Measurements from ENCODE around the gene LRFN5. TPM values are rescaled to one million over a fixed set of nuclear protein-coding genes. Genes with fewer than 3 reads are reported as not detected.
A peak's percentile ranks its signal among the peaks of the same experiment; 100 is the strongest.

The LRFN5 gene
- total and polyA plus RNA-seq, 2 experiments from 2014 or later = 0.54 TPM

DNA sequence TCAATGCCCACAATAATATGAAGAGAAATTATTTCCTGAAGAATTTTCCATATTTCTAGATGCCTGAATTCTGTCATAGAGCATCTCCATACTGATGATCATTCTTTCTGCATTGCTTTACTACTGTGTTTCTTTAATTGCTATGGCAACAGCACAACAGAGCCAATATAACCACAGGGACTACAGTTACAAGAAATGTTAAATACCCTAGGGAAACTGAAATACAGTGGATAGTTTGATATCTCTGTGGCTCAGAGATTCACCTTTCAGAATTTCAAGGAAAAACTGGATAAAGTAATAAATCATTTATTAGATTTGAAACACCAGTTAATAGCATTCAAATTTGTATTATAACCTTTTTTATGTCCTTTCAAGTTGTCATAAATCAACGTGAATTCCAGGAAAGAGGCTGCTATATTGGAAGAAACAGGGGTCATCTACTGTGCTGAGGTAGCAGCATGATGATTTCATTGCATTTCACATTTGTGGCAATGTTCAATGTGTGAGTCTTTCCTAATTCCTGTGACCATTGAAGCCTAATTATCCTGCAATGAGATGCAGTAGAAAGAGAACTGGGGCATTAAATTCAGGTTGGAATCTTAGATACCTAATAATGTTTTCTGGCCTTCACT is 267.1 kb downstream of the LRFN5 start:
- no peak for TF ChIP-seq EZH2phosphoT487 (IDR thresholded peaks at IDR 0.05; ENCODE audit: insufficient read depth, low read depth)
- TF ChIP-seq EZH2 (IDR thresholded peaks at IDR 0.05; ENCODE audit: insufficient read depth, poor library complexity, severe bottlenecking) = no peak
- Histone ChIP-seq H3K9me3 (ENCODE audit: low read depth) (no peaks in the 10 kb centered on the region), H3K4me2 (ENCODE audit: unreplicated experiment) (peak overlapping the region; percentile 86), H3K9ac (peak overlapping the region; percentile 79), H3K79me2 (ENCODE audit: insufficient read depth) (no peaks in the 10 kb centered on the region), H3F3A (ENCODE audit: insufficient read depth) (peaks cover 27% of the 10 kb centered on the region), H3K27me3 (replicated peaks; ENCODE audit: insufficient read depth) (no peaks in the 10 kb centered on the region), H2AFZ (peak overlapping the region; percentile 51), H3K9me2 (ENCODE audit: insufficient read depth) (no peaks in the 10 kb centered on the region), H4K20me1 (ENCODE audit: insufficient read depth) (no peaks in the 10 kb centered on the region), H3K27ac (peak overlapping the region; percentile 89), H3K36me3 (ENCODE audit: low read depth) (no peaks in the 10 kb centered on the region), H3K4me3 (peak overlapping the region; percentile 62), H3K4me1 (ENCODE audit: insufficient read depth) (peaks cover 40% of the 10 kb centered on the region)
- in situ Hi-C loops (cut with MboI) = no loop called here
- peak; percentile 84 for DNase-seq
- WGBS, 2 experiments (ENCODE audit: low coverage in 1 of 2, low lambda C conversion rate in 2 of 2, missing lambda C conversion rate in 2 of 2) = 8 to 10% methylated on average over 1 of the region's 1 CpG

DNA sequence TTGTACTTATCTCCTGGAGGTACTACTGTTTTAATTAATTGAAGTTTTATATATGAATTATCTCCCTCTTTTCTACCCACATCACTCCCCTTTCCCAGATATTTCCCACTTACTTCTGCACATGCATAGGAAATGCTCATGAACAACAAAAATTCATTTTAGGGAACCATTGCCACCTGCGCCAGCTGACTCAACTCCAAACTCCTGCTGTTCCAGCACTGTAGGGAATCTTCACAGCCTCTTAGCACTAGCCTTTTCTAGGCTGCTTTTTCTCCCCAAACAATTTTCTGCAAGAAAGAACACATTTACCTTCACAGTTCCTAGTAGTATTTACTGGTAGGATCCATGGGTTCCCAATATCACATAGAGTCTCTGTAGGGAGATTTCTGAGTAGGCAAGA is 268.4 kb downstream of the LRFN5 start:
- Histone ChIP-seq H3K9me2 (ENCODE audit: insufficient read depth) (no peaks in the 10 kb centered on the region), H3K4me3 (no peak overlapping the region), H3K9ac (no peak overlapping the region), H3K27ac (no peak overlapping the region), H3K9me3 (ENCODE audit: low read depth) (no peaks in the 10 kb centered on the region), H3K27me3 (replicated peaks; ENCODE audit: insufficient read depth) (no peaks in the 10 kb centered on the region), H3F3A (ENCODE audit: insufficient read depth) (peaks cover 25% of the 10 kb centered on the region), H4K20me1 (ENCODE audit: insufficient read depth) (no peaks in the 10 kb centered on the region), H3K36me3 (ENCODE audit: low read depth) (no peaks in the 10 kb centered on the region), H3K4me1 (ENCODE audit: insufficient read depth) (peaks cover 37% of the 10 kb centered on the region), H3K79me2 (ENCODE audit: insufficient read depth) (no peaks in the 10 kb centered on the region), H3K4me2 (ENCODE audit: unreplicated experiment) (no peak overlapping the region), H2AFZ (0 out of 2 replicates have a peak overlapping the region, but pooled peaks have one; percentile 2)
- 96 to 100% methylated on average over 1 of the region's 1 CpG for WGBS, 2 experiments (ENCODE audit: low coverage in 1 of 2, low lambda C conversion rate in 2 of 2, missing lambda C conversion rate in 2 of 2)
- in situ Hi-C loops (cut with MboI) = no loop called here
- peak; percentile 5 for DNase-seq
- TF ChIP-seq EZH2phosphoT487 (IDR thresholded peaks at IDR 0.05; ENCODE audit: insufficient read depth, low read depth) (no peak), EZH2 (IDR thresholded peaks at IDR 0.05; ENCODE audit: insufficient read depth, poor library complexity, severe bottlenecking) (no peak)

DNA sequence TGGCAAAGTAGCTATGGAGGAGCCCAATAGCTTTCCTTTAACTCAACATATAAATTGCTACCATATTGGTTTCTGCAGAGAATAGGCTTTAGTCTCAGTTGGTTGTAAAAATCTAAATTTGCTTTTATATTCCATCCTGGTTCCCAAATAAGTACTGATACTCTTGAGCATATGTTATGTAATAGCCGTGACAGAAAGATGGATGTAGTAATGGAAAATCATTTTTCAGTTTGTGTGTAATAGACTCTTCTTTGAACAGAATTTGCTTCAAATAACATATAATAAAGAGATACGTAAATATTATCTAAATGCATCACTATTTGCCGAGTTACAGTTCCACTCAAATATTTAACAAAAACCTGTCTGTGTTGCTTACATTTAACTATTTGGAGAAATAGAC is 271.6 kb downstream of the LRFN5 start:
- H3K27me3 ChIP-seq (replicated peaks; ENCODE audit: insufficient read depth) = no peaks in the 10 kb centered on the region
- H3K27ac ChIP-seq = no peak overlapping the region
- no peaks in the 10 kb centered on the region for H4K20me1 ChIP-seq (ENCODE audit: insufficient read depth)
- no peak overlapping the region for H2AFZ ChIP-seq
- H3K4me1 ChIP-seq (ENCODE audit: insufficient read depth) = peaks cover 23% of the 10 kb centered on the region
- no peak overlapping the region for H3K9ac ChIP-seq
- DNase-seq = no peak
- H3K9me3 ChIP-seq (ENCODE audit: low read depth) = no peaks in the 10 kb centered on the region
- no peak overlapping the region for H3K4me3 ChIP-seq
- in situ Hi-C loops (cut with MboI) = no loop called here
- no peak overlapping the region for H3K4me2 ChIP-seq (ENCODE audit: unreplicated experiment)
- H3K9me2 ChIP-seq (ENCODE audit: insufficient read depth) = no peaks in the 10 kb centered on the region
- H3K79me2 ChIP-seq (ENCODE audit: insufficient read depth) = no peaks in the 10 kb centered on the region
- H3F3A ChIP-seq (ENCODE audit: insufficient read depth) = peaks cover 15% of the 10 kb centered on the region
- H3K36me3 ChIP-seq (ENCODE audit: low read depth) = no peaks in the 10 kb centered on the region
- TF ChIP-seq EZH2phosphoT487 (IDR thresholded peaks at IDR 0.05; ENCODE audit: insufficient read depth, low read depth) = no peak
- no peak for TF ChIP-seq EZH2 (IDR thresholded peaks at IDR 0.05; ENCODE audit: insufficient read depth, poor library complexity, severe bottlenecking)
- 83 to 94% methylated on average over 3 of the region's 3 CpGs for WGBS, 2 experiments (ENCODE audit: low coverage in 1 of 2, low lambda C conversion rate in 2 of 2, missing lambda C conversion rate in 2 of 2)

DNA sequence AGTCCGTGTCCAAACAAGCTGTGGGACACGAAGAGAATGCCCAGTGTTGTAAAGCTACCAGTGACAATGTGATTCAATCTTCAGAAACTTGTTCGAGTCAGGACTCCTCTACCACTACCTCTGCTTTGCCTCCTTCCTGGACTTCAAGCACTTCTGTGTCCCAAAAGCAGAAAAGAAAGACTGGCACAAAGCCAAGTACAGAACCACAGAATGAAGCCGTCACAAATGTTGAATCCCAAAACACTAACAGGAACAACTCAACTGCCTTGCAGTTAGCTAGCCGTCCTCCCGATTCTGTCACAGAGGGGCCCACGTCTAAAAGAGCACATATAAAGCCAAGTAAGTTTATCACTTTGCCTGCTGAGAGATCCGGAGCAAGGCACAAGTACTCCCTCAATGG is 284.9 kb downstream of the LRFN5 start:
- DNase-seq = no peak
- no peaks in the 10 kb centered on the region for H3K9me3 ChIP-seq (ENCODE audit: low read depth)

More for the DNA sequence above, 284.9 kb downstream of the LRFN5 start:
- Histone ChIP-seq H3K9me2 (ENCODE audit: insufficient read depth) (no peaks in the 10 kb centered on the region), H3K27ac (no peak overlapping the region), H3K27me3 (replicated peaks; ENCODE audit: insufficient read depth) (no peaks in the 10 kb centered on the region), H3K4me2 (ENCODE audit: unreplicated experiment) (no peak overlapping the region), H3K4me1 (ENCODE audit: insufficient read depth) (no peaks in the 10 kb centered on the region), H2AFZ (no peak overlapping the region), H3K36me3 (ENCODE audit: low read depth) (no peaks in the 10 kb centered on the region), H4K20me1 (ENCODE audit: insufficient read depth) (no peaks in the 10 kb centered on the region), H3K4me3 (no peak overlapping the region), H3K9ac (no peak overlapping the region), H3F3A (ENCODE audit: insufficient read depth) (no peaks in the 10 kb centered on the region), H3K79me2 (ENCODE audit: insufficient read depth) (no peaks in the 10 kb centered on the region)
- 85 to 87% methylated on average over 8 of the region's 8 CpGs for WGBS, 2 experiments (ENCODE audit: low coverage in 1 of 2, low lambda C conversion rate in 2 of 2, missing lambda C conversion rate in 2 of 2)
- no peak for TF ChIP-seq EZH2phosphoT487 (IDR thresholded peaks at IDR 0.05; ENCODE audit: insufficient read depth, low read depth)
- TF ChIP-seq EZH2 (IDR thresholded peaks at IDR 0.05; ENCODE audit: insufficient read depth, poor library complexity, severe bottlenecking) = no peak
- in situ Hi-C loops (cut with MboI) = no loop called here
